Stimulated activated CD4-positive, alpha-beta T cell treated with anti-CD3 and anti-CD28 coated beads, TNF-alpha, amount 100 ng/mL, for 48 hours (primary cell): ENCODE measurements around the gene NACA.
A peak's percentile ranks its signal among the peaks of the same experiment; 100 is the strongest.
"Not testable (repeated sequence)": the region's sequence is repeated elsewhere in the genome, so short reads cannot be mapped to it uniquely, and the experiment has no call there.

ENCODE experiments used
- DNase-seq, 3 donors: peaks; one replicate each; pipeline ENCODE4 v3.0.0-alpha.2; 2020; ENCODE audit warnings: low read depth in 3 of 3

NACA gene

GRCh38 chr12:56724972-56725722 is at the start of gene NACA:
TSS of gene NACA (minus strand) at chr12:56725299. CDS start at chr12:56724521, 778 bp downstream.
- peak; percentile 96 to 99 (median 99) for DNase-seq

- no peak for DNase-seq
Measured at GRCh38 chr12:56773113-56773512, 48.0 kb upstream of the NACA start.

GRCh38 chr12:56772625-56773024 is 47.5 kb upstream of the NACA start:
- DNase-seq = no peak

- DNase-seq = no peak
Measured at GRCh38 chr12:56769868-56770267, 44.8 kb upstream of the NACA start.

- DNase-seq = no peak
Measured at GRCh38 chr12:56768424-56768823, 43.3 kb upstream of the NACA start.

- DNase-seq = no peak
Measured at GRCh38 chr12:56766535-56766934, 41.4 kb upstream of the NACA start.

- DNase-seq = no peak
Measured at GRCh38 chr12:56763753-56764657, 38.9 kb upstream of the NACA start.

- no peak for DNase-seq
Measured at GRCh38 chr12:56761812-56762211, 36.7 kb upstream of the NACA start.

- no peak for DNase-seq
Measured at GRCh38 chr12:56760460-56760859, 35.4 kb upstream of the NACA start.

GRCh38 chr12:56759263-56759908 is 34.3 kb upstream of the NACA start:
- DNase-seq = no peak

- DNase-seq = no peak
Measured at GRCh38 chr12:56758728-56759262, 33.7 kb upstream of the NACA start.

- not testable (repeated sequence) for DNase-seq
Measured at GRCh38 chr12:56757971-56758370, 32.9 kb upstream of the NACA start.

- no peak for DNase-seq
Measured at GRCh38 chr12:56753566-56753965, 28.5 kb upstream of the NACA start.

- peak; percentile 81 to 93 (median 81) for DNase-seq
Measured at GRCh38 chr12:56751712-56752598, 26.9 kb upstream of the NACA start, which contains the start of gene PRIM1. TSS of gene PRIM1 (minus strand) at chr12:56752323. CDS start at chr12:56752298, 25 bp downstream.

- not testable (repeated sequence) for DNase-seq
Measured at GRCh38 chr12:56750596-56750995, 25.5 kb upstream of the NACA start.

GRCh38 chr12:56749853-56750252 is 24.8 kb upstream of the NACA start:
- no peak for DNase-seq

- no peak for DNase-seq
Measured at GRCh38 chr12:56749359-56749758, 24.3 kb upstream of the NACA start.

GRCh38 chr12:56728139-56728861 is 3.2 kb upstream of the NACA start:
- no peak for DNase-seq

GRCh38 chr12:56726196-56726675 is 1.1 kb upstream of the NACA start:
- DNase-seq = not testable (repeated sequence)

- DNase-seq = no peak
Measured at GRCh38 chr12:56725723-56726102, 614 bp upstream of the NACA start.
